CD4-positive, CD25-positive, alpha-beta regulatory T cell (primary cell): ENCODE measurements around the gene PADI1. TPM values are rescaled to one million over a fixed set of nuclear protein-coding genes. Genes with fewer than 3 reads are reported as not detected.

Source experiments
- ATAC-seq, 2 donors: fragments of 150-1000 bp; cut with Tn5 transposase; one replicate each; pipeline ENCODE4 v1.10.0; 2021; ENCODE audit warnings: low read depth in 2 of 2, moderate number of reproducible peaks in 2 of 2, moderate library complexity in 1 of 2
- DNase-seq, 3 donors: peaks; one replicate each; pipeline versions ENCODE4 v3.0.0 to v3.0.0-alpha.2; 2012 to 2022; ENCODE audit warnings: mixed read lengths in 1 of 3
- H3K27ac ChIP-seq: one replicate; pipeline ENCODE4 v1.7.0; 2013; ENCODE audit warnings: mild to moderate bottlenecking, low read length; ENCODE audit not compliant: insufficient read depth, poor library complexity, severe bottlenecking
- H3K27me3 ChIP-seq: one replicate; pipeline ENCODE4 v1.7.0; 2013; ENCODE audit warnings: low read length; ENCODE audit not compliant: control insufficient read depth, insufficient read depth
- H3K36me3 ChIP-seq: one replicate; pipeline ENCODE4 v1.7.0; 2013; ENCODE audit warnings: mild to moderate bottlenecking, low read length, moderate library complexity; ENCODE audit not compliant: control insufficient read depth, insufficient read depth
- H3K4me1 ChIP-seq: 2 replicates; pipeline ENCODE4 v1.7.0; 2013; ENCODE audit warnings: mild to moderate bottlenecking, low read length; ENCODE audit not compliant: insufficient read depth, control insufficient read depth, poor library complexity, severe bottlenecking
- H3K4me3 ChIP-seq: one replicate; pipeline ENCODE4 v1.7.0; 2013; ENCODE audit warnings: low read depth, mild to moderate bottlenecking, low read length, moderate library complexity
- H3K9me3 ChIP-seq, 2 experiments: 1 replicate in 1 of 2; 2 replicates in 1 of 2; pipeline ENCODE4 v1.7.0; 2013; ENCODE audit warnings: low read length in 2 of 2, mild to moderate bottlenecking in 1 of 2, moderate library complexity in 1 of 2; ENCODE audit not compliant: control insufficient read depth in 2 of 2
- H3K27ac Mint-ChIP-seq, 3 donors: one replicate each; pipeline ENCODE4 v1.8.0; 2020 to 2022; ENCODE audit warnings: mild to moderate bottlenecking in 3 of 3, mixed read lengths in 3 of 3, moderate library complexity in 2 of 3
- H3K27me3 Mint-ChIP-seq: one replicate; pipeline ENCODE4 v1.8.0; 2022; ENCODE audit warnings: mild to moderate bottlenecking, mixed read lengths
- H3K36me3 Mint-ChIP-seq: one replicate; pipeline ENCODE4 v1.8.0; 2020; ENCODE audit warnings: mixed read lengths
- H3K4me1 Mint-ChIP-seq, 4 donors: one replicate each; pipeline ENCODE4 v1.8.0; 2020 to 2022; ENCODE audit warnings: mixed read lengths in 4 of 4, mild to moderate bottlenecking in 1 of 4
- H3K4me3 Mint-ChIP-seq, 4 donors: one replicate each; pipeline ENCODE4 v1.8.0; 2020 to 2022; ENCODE audit warnings: mild to moderate bottlenecking in 4 of 4, mixed read lengths in 4 of 4, moderate library complexity in 3 of 4
- H3K9me3 Mint-ChIP-seq, 7 donors: one replicate each; pipeline ENCODE4 v1.8.0; 2020 to 2022; ENCODE audit warnings: mixed read lengths in 7 of 7, mild to moderate bottlenecking in 3 of 7, moderate library complexity in 2 of 7
- polyA plus RNA-seq, 4 donors: library from polyadenylated mRNA; unstranded; fragments of 300-500 nt; fragmentation: Illumina TruSeq; gene quantifications; one replicate each; pipeline ENCODE4 v1.2.3, GENCODE V29; 2021
- total RNA-seq: library from RNA; stranded (reverse); gene quantifications from one replicate; pipeline ENCODE4 v1.2.3, GENCODE V29; 2022

The PADI1 gene
- total and polyA plus RNA-seq, 5 donors from 2014 or later = not detected

GRCh38 chr1:17185485-17185860 lies 19.5 kb upstream of the PADI1 start:
- no peaks in the 10 kb centered on the region for H3K27me3 ChIP-seq
- peaks cover 0 to 3% of the 10 kb centered on the region in 2 experiments for H3K9me3 ChIP-seq
- no peak overlapping the region for H3K4me3 ChIP-seq
- no peak overlapping the region for H3K27ac Mint-ChIP-seq
- ATAC-seq (no peak), DNase-seq (no peak)
- no peaks in the 10 kb centered on the region for H3K36me3 ChIP-seq
- H3K4me1 ChIP-seq = peaks cover 5% of the 10 kb centered on the region
- H3K27ac ChIP-seq = no peak overlapping the region
- no peaks in the 10 kb centered on the region for H3K36me3 Mint-ChIP-seq
- peaks cover 0 to 30% (median 5%) of the 10 kb centered on the region in 4 donors for H3K4me1 Mint-ChIP-seq
- no peak overlapping the region for H3K4me3 Mint-ChIP-seq
- peaks cover 0 to 9% (median 4%) of the 10 kb centered on the region in 7 donors for H3K9me3 Mint-ChIP-seq
- no peaks in the 10 kb centered on the region for H3K27me3 Mint-ChIP-seq

DNA sequence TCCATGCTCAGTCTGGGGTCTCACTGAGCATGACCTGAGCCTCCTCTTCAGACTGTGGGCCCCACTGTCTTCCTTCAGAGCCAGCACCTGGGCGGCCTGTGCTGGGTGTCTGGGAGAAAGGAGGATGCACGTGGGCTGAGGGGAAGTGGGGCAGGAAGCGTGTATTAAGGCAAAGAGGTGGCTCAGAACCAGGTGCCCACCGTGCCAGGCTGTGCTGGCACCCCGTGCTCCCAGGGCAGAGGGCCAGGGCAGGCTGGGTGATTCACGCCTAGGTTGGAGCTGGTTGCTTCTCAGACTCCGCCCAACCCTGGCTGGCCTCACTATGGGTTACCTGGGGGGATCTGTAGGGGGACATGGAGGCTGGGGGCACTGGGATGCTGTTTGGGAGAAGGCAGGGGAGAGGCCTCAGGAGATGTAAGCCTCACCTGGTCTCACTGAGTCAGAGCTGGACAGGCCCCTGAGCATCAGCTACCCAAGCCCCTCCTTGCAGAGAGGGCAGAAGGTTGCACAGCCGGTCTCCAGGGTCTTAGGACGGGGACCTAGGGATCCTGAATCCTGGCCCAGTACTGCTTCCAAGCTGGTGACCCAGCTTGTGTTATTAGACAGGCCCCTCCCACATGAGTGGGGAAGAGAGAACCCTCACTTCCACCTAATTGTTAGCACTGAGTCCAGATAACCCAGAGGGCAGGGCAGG lies 18.6 kb upstream of the PADI1 start:
- H3K4me3 Mint-ChIP-seq = peak overlapping the region in 1 of 4 donors; percentile 8
- H3K9me3 ChIP-seq = peaks cover 0 to 3% of the 10 kb centered on the region in 2 experiments
- peaks cover 0 to 24% (median 4%) of the 10 kb centered on the region in 4 donors for H3K4me1 Mint-ChIP-seq
- DNase-seq (no peak), ATAC-seq (peak in 1 of 2 donors; percentile 27)
- no peaks in the 10 kb centered on the region for H3K36me3 Mint-ChIP-seq
- no peaks in the 10 kb centered on the region for H3K27me3 ChIP-seq
- H3K27me3 Mint-ChIP-seq = peaks cover 4% of the 10 kb centered on the region
- H3K36me3 ChIP-seq = no peaks in the 10 kb centered on the region
- H3K4me1 ChIP-seq = peaks cover 5% of the 10 kb centered on the region
- no peak overlapping the region for H3K27ac Mint-ChIP-seq
- H3K4me3 ChIP-seq = no peak overlapping the region
- no peak overlapping the region for H3K27ac ChIP-seq
- H3K9me3 Mint-ChIP-seq = peaks cover 0 to 9% (median 3%) of the 10 kb centered on the region in 7 donors

DNA sequence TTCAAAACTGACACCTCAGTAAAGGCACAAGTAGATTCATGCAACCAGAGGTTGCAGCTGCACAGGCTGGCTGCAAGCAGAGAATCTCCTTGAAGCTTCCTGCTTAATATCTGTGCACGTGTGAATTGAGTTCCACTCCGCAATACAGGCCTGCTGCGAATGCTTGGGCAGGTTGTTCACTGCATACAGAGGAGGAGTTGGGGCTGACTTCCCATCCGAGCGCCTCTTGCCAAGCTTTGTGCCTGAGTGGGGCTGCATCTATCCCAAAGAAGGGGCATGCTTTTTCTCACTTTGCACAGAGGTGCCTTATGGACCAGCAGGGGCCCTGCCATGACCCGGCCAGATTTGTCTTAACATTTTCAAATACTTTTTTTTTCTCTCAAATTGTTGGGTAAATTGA lies 17.9 kb upstream of the PADI1 start:
- ATAC-seq = no peak
- peaks cover 0 to 3% of the 10 kb centered on the region in 2 experiments for H3K9me3 ChIP-seq

DNA sequence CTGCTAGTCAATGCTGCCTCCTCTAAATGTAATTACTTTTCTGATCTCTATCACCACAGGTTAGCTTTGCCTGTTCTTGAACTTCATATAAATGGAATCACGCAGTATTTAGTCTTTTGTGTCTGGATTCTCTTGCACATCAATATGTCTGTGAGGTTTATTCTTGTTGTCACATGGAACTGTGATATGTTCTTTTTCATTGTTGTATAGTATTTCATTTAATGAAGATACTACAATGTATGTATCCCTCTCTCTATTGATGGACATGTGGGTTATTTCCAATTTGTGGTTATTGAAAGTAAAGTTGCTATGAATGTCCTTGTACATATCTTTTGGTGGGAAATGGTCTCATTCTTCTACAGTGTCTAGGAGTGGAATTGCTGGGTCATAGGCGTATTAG lies 16.7 kb upstream of the PADI1 start:
- no peaks in the 10 kb centered on the region for H3K27me3 ChIP-seq
- Mint-ChIP-seq H3K27me3 (peaks cover 4% of the 10 kb centered on the region), H3K36me3 (no peaks in the 10 kb centered on the region), H3K4me1 (peaks cover 0 to 17% (median 0%) of the 10 kb centered on the region in 4 donors), H3K27ac (no peak overlapping the region), H3K4me3 (no peak overlapping the region), H3K9me3 (peaks cover 0 to 9% (median 3%) of the 10 kb centered on the region in 7 donors)
- DNase-seq (no peak), ATAC-seq (no peak)
- no peak overlapping the region for H3K4me3 ChIP-seq
- no peaks in the 10 kb centered on the region for H3K36me3 ChIP-seq
- H3K9me3 ChIP-seq = peaks cover 0 to 3% of the 10 kb centered on the region in 2 experiments
- H3K27ac ChIP-seq = no peak overlapping the region
- no peaks in the 10 kb centered on the region for H3K4me1 ChIP-seq

More for the DNA sequence above, 17.9 kb upstream of the PADI1 start:
- Histone ChIP-seq H3K4me1 (peaks cover under 1% of the 10 kb centered on the region), H3K27me3 (no peaks in the 10 kb centered on the region), H3K4me3 (no peak overlapping the region), H3K36me3 (no peaks in the 10 kb centered on the region), H3K27ac (no peak overlapping the region)
- Mint-ChIP-seq H3K27ac (no peak overlapping the region), H3K36me3 (no peaks in the 10 kb centered on the region), H3K27me3 (peaks cover 4% of the 10 kb centered on the region), H3K4me3 (peak overlapping the region in 2 of 4 donors; percentile 30 to 77), H3K4me1 (peaks cover 0 to 20% (median 1%) of the 10 kb centered on the region in 4 donors), H3K9me3 (peaks cover 0 to 9% (median 3%) of the 10 kb centered on the region in 7 donors)
- DNase-seq = no peak

GRCh38 chr1:17188889-17189631 lies 15.9 kb upstream of the PADI1 start:
- Histone ChIP-seq H3K36me3 (no peaks in the 10 kb centered on the region), H3K9me3 (peaks cover 0 to 3% of the 10 kb centered on the region in 2 experiments), H3K27ac (no peak overlapping the region), H3K4me3 (no peak overlapping the region), H3K4me1 (no peaks in the 10 kb centered on the region), H3K27me3 (no peaks in the 10 kb centered on the region)
- H3K4me3 Mint-ChIP-seq = no peak overlapping the region
- H3K27me3 Mint-ChIP-seq = peaks cover 4% of the 10 kb centered on the region
- ATAC-seq = no peak
- peaks cover 0 to 9% (median 3%) of the 10 kb centered on the region in 7 donors for H3K9me3 Mint-ChIP-seq
- H3K36me3 Mint-ChIP-seq = no peaks in the 10 kb centered on the region
- peaks cover 0 to 17% (median 0%) of the 10 kb centered on the region in 4 donors for H3K4me1 Mint-ChIP-seq
- no peak overlapping the region for H3K27ac Mint-ChIP-seq
- no peak for DNase-seq

- H3K4me3 Mint-ChIP-seq = no peak overlapping the region
- no peaks in the 10 kb centered on the region for H3K36me3 Mint-ChIP-seq
- H3K27ac ChIP-seq = no peak overlapping the region
- H3K9me3 ChIP-seq = peaks cover 0 to 3% of the 10 kb centered on the region in 2 experiments
- DNase-seq (no peak), ATAC-seq (no peak)
- H3K36me3 ChIP-seq = no peaks in the 10 kb centered on the region
- H3K27me3 Mint-ChIP-seq = peaks cover 4% of the 10 kb centered on the region
- no peaks in the 10 kb centered on the region for H3K4me1 ChIP-seq
- H3K4me3 ChIP-seq = no peak overlapping the region
- H3K4me1 Mint-ChIP-seq = peaks cover 0 to 17% (median 0%) of the 10 kb centered on the region in 4 donors
- H3K27ac Mint-ChIP-seq = no peak overlapping the region
- peaks cover 0 to 9% (median 3%) of the 10 kb centered on the region in 7 donors for H3K9me3 Mint-ChIP-seq
- no peaks in the 10 kb centered on the region for H3K27me3 ChIP-seq
Measured at GRCh38 chr1:17189632-17189990, 15.3 kb upstream of the PADI1 start.

DNA sequence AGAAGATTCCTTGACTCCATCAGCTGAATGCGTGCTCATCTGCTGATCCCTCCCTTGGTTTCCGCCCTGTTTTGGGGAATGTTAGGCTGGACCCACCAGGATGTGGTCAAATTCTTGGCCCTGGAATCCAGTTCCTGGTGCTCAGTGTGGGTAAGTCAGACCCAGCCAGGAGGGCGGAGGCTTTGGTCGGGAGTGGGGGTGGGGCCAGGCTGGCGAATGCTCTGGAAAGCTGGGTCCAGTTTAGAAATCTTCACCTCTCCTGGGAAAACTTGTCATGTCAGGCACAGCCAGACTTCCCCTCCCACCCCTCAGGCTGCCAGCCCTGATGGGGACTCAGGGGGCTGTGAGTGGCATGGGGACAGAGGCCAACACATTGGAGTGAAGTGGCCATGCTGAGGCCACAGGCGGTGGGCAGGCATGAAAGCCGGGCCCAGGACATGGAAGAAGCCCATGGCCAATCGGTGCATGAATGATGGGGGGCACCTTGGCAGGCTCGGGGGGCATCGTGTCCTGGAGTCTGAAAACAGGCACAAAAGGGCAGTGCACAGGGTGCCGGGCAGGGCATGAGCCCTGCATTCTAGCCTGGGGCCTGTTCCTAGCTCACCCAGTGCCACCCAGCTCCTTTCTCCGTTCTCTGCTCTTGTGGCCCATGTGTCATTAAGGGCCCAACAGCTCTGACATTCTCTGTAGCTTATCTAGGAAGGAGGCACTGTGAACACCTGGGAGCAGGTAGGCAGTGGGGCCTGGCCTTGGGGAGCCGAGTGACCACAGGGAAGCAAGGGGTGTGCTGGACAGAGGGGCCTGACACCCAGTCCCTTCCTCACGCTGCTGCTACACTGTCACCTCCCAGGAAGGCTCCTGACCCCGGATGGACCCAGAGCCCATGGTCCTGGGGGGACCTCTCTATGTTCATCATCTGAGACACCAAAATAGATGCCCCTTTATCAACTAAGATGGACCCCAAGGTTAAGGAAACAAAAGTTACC lies 14.6 kb upstream of the PADI1 start:
- no peak overlapping the region for H3K27ac Mint-ChIP-seq
- no peak overlapping the region for H3K27ac ChIP-seq
- H3K4me1 Mint-ChIP-seq = peaks cover 0 to 17% (median 0%) of the 10 kb centered on the region in 4 donors
- H3K36me3 Mint-ChIP-seq = no peaks in the 10 kb centered on the region
- no peaks in the 10 kb centered on the region for H3K4me1 ChIP-seq
- H3K4me3 ChIP-seq = no peak overlapping the region
- peaks cover 0 to 9% (median 3%) of the 10 kb centered on the region in 7 donors for H3K9me3 Mint-ChIP-seq
- ATAC-seq (no peak), DNase-seq (no peak)
- peaks cover 4% of the 10 kb centered on the region for H3K27me3 Mint-ChIP-seq
- no peak overlapping the region for H3K4me3 Mint-ChIP-seq
- peaks cover 0 to 3% of the 10 kb centered on the region in 2 experiments for H3K9me3 ChIP-seq
- no peaks in the 10 kb centered on the region for H3K27me3 ChIP-seq
- no peaks in the 10 kb centered on the region for H3K36me3 ChIP-seq
